ENCODE results near the gene INPP5A.
"Not testable (repeated sequence)": the region's sequence is repeated elsewhere in the genome, so short reads cannot be mapped to it uniquely, and the experiment has no call there.

Gene INPP5A

DNA sequence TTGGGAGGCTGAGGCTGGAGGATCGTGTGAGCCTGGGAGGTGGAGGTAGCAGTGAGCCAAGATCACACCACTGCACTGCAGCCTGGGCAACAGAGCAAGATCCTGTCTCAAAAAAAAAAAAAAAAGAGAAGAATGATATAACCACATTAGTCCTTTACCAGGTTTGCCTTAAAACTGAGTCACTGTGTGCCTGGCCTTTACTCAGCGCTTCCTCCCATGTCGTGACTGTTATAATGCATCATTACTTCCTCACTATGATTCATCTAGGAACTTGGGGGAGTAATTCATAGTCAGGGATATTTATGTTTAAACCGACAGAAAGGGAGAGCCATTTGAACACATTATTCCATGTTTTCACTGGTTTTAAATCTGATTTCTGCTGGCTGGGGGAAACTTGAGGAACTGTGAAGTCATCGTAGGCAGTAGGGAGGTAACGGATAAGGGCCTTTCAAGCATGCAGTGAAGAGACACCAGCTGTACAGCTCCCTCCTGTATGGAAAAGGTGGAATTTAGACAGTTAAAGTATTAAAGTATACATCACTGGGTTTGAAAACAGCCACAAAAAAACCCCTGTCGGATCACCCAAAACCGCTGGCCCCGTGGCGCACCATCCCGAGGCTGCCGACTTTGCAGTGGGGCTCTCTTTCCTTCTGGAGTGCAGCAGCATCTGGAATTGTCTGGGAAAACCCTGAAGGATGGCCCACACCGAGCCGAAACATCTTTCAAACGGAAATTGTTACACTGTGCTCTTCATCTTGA is 128.5 kb downstream of the INPP5A start:
- DNase-seq, result peak; percentile 22

DNA sequence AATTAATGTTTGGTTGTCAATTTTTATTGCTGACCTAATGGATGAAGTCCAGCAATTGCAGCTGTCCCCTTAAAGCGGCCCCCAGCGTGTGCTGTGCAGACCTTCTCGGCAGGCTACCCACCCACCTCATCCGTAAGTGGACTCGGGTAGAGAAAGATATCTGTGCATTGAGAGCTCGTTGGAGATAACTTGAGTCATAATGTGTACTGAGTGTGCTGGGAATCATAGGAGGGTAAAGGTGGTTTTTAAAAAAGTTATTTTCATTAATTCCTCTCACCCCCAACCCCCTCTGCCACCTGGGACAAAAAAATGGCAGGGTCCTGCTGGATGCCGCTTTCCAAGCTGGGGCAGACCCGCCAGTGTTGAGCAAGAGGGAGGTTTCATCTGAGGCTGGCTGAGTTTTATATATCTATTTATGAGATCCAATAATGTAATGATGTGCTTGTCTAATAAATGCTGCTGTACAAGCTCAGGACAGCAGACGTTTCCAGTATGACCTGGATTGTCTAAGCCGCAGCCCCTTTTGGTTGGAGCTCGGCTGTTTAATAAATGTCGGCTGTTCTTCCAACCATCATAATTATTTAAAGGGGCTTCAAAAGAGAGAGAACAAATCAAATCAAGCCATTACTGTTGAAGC is 129.2 kb downstream of the INPP5A start:
- no peak for DNase-seq

DNA sequence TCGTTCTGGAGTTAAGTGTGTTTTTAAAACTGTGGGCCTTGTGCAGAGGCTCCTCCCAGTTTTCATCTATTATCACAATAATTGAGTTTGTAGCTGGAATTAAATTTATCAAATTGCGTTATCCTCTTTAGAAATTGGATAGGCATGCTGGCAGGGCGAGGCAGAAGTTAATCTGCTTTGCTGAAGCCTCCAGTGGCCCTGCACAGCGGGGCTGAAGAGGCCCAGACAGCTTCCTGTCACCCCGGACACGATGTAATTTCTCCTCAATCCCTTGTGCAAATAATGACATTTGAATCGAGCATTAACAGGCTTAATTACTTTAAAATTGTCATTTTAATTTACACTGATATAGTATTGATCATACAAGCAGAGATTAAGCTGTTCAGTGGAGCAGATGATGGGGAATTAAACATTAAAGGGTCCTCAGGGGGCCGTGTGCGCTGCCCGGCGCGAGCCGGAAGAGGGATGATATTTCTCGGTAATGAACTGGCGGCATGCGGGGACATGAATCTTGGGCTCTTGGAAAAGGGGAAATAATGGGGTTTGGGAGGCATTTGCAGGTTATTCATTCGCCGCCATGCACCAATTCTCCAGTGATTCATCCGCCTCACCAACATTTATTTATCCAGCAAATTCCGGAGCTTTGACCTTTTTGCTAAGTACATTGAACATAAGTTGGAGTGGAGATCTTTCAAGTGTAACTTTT is 129.9 kb downstream of the INPP5A start:
- DNase-seq, result no peak

DNA sequence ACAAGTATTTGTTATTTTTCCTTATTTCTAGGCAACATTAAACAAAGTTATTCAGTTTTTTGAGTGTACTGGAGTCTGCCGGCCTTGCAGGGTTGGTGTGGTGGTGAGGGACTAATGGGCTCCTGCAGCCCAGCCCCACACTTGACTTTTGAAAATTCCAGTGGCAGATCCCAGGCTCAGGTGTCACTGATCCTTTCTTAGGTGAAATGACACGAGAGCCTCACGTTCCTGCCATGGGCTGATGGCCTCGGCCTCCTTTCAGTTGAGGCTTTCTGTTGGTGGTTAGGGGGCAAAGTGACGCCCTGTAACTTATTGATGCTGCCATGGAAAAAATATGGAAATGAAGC is 130.4 kb downstream of the INPP5A start:
- no peak for DNase-seq

DNA sequence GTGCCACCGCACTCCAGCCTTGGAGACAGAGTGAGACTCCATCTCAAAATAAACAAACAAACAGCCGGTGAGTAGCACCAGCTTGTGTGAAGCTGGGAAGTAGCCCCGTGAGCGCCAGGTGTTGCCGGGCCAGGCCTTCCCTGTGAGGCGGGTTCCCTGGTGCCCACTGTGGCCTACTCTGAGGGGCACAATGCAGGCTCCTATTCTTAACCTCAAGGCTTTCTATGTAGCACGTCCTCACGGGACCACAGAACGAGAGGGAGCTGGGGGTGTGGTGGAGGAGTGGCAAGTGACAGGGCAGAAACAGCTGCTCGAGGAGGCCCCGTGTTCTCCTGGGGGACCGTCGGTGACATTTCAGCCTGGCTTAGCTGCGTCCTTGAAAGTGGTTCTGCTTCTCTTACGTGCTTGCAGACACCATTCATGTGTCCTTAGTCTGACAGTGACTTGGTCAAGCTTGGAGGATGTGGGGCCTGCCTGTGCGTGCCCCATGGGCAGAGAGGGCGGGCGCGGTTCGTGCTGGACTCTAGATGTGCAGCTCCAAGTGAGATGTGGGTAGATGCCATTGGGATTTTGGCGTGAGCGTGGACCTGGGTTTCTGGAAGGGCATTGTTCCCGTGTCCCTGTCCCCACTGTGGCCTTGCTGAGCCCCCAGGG is 131.7 kb downstream of the INPP5A start:
- no peak for DNase-seq

DNA sequence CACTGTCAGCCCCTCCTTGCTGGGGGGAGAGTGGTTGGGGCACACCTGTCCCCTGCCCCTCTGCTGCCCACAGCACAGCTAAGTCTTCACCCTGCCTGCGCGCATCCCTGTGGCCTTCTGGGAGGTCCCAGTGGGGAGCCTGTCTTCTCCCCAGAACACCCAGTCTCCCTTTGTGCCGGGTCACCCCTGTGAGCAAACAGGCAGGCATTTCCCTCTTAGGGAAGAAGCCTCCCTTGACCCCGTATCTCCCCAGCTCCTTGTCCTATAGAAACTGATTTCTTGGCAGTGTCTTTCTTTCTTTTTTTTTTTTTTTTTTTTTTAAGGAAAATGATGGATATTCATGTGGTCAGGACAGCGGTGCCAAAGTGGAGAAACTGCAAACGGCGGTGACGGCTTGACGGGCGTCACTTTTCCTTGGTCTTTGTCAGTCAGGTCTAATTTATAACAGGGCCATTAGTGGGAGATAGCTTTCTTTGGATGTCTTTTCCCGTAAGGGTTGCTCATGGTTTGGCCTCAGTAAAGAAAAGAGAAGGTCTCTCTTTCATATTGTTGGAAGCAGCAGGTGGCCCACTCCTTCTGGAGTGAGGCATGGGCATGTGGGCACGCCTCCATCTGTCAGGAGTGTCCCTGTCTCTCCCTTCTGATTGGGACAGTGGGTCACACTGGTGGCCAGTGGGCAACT is 133.1 kb downstream of the INPP5A start:
- DNase-seq, result no peak

DNA sequence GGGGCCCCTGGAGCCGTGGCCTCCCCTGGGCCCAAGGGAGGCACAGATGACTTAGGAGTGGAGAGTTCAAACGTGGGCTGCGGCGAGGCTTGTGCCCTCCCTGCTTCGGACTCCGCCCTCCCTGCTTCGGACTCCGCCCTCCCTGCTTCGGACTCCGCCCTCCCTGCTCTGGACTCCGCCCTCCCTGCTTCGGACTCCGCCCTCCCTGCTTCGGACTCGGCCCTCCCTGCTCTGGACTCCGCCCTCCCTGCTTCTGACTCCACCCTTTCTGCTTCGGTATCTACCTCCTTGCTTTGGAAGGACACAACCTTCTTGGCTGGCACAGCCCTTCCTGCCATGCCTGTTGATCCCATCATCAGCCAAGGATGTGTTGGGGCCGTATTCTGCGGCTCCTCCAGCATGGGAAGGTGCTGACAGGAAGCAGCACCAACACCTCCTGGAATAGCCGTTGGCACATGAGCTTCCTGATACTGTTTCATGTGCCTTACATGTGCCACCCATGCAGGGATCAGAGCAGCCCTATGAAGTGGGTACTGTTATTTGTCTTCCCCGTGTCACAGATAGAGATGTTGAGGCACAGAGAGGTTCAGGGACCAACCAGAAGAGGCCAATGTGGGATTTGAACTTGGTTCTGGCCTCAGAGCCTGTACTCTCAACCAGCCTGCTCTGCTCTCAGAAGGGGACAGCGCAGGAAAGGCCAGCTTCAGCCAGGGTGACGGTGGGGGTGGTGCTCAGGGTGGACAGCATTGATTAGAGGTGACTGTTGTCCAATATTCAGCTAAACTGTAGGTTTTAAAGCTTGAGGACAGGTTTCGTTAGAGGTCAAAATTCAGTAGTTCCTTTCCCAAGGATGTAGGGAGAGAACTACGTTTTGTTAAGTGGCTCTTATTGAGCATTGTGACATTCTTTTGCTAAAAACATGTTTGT is 133.9 kb downstream of the INPP5A start:
- DNase-seq, result no peak

DNA sequence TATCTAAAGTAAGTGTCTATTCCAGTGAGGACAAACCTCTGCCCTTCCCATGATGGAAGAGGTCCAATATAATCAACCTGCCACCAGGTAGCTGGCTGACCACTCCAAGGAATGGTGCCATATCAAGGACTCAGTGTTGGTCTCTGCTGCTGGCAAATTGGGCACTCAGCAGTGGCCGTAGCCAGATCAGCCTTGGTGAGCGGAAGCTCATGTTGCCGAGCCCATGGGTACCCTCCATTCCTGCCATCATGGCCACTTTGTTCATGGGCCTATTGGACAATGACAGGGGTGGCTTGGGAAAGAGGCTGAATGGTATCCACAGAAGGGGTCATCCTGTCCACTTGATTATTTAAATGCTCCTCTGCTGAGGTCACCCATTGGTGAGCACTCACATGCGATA is 136.2 kb downstream of the INPP5A start:
- not testable (repeated sequence) for DNase-seq

DNA sequence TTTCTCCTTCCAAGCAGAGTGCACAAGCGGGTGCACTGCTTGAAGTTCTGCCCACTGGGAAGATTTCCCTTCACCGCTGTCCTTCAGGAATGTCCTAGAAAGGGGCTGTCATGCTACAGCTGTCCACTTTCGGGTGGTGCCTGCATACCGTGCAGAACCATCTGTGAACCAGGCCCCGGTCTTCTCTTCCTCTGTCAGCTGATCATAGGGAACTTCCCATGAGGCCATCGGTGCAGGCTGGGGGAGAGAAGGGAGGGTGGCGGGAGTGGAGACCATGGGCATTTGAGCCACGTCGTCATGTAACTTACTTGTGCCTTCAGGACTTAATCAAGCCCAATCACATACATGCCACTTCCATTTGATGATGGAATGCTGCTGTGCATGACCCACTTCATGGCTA is 136.7 kb downstream of the INPP5A start:
- no peak for DNase-seq

DNA sequence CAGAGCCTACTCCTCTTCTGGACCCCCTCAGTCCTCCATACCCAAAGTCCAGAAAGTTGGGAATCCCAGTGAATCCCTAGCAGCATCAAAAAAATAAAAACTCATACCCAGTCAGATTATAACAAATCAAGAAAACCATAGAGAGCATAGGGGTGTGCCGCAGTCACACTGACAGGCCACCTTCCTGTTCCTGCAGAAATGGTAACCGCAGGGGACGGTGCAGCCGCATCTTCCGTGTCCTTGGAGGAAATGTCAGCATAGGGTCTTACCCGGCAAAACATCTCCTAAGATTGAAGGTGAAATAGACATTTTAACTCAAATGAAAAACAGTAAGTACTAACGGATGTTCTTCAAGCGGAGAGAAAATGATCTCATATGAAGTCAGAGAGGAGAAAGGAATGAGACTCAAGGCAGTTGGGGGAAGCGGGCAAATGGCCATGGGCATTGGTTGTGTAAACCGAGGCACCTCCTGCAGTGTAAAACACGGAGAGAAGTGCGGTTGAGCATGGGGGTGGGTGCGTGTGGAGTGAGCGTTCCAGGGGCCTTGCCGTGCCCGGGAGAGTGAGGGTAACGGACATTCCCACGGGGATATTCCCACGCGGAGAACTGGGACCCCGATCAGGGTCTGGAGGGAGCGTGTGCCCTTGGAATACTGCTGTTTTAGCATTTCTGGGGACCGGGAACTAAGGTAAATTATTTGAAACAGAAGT is 137.6 kb downstream of the INPP5A start:
- DNase-seq, result no peak

DNA sequence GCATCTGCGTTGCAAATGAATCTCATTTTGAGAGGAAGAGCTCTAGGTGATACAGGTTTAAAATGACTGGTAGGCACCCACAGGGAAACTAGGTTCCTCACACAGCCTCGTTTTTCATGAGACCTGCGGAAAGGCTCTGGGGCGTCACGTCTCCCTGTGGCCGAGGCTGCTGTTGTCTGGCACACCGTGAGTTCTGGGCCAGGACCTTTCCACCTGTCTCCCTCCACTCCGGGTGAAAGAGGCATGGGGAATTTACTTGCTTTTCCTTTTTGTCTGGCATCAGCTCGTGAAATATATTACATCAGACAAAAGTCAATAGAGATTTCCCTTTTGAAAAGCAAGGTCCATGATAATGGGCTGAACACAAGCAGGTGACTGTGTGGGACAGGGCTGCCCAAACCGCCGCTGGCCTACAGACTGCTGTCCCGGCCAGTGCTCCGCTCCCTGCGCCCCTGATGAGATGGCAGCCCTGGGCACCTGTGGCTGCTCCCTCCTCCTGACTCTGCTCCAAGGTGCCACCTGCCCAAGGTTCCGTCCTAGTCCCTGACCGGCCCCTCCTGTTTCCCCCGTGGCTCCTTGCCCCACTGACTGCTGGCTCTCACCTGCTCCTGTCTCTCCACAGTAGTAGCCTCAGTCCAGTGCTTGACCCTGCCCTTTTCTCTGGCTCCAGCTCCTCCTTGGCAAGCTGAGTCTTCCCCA is 138.8 kb downstream of the INPP5A start:
- DNase-seq, result no peak

DNA sequence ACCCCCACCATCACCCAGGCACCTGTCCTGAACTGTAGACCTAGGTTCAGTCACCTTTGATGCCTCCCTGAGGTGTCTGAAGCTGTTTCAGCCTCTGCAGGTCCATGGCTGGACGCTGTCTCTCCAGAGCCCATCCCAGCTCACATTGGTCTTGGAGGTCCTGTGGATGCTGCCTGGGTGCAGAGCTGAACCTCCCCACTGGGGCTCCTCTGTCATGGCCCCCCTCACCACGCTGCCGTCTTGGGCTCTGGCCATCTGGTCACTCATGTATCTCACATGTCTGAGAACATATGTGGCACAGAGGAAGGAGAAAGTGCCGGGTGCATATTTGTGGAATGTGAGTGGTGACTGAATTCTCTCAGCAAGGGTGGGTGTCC is 139.5 kb downstream of the INPP5A start:
- DNase-seq, result no peak

DNA sequence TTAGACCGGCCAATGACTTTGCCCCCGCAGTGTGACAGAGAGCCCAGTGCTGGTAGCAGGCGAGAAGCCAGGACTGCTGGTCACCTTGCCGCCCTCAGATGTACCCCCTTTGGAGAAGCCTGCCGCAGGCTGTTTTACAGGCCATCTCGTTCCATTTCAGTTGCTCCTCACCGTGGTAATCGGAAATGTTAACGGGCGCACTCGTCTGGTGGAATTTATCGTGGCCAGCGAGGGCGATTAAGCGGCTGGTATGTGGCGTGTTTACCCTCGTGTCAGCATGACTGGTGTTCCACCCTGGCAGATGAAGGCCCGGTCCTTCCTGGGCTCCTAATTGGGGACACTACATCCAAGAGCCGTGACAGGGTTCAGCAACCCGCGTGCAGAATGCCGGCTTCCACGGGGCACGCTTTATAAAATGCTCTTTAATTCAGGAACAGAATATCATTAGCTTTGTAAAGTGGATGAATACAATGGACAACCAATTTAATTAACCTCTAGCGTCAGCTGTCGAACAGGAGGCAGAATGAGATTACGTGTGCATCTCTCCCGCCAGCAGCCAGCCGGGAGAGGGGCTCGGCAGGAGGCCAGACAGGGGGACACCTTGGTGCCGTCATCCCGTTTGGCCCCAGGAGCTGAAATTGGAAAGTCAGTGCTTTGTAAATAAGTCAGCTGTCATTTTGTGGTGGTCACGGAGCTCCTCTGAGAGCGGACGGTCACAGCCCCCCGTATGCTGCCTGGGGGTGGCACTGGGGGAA is 140.1 kb downstream of the INPP5A start:
- DNase-seq, result no peak

DNA sequence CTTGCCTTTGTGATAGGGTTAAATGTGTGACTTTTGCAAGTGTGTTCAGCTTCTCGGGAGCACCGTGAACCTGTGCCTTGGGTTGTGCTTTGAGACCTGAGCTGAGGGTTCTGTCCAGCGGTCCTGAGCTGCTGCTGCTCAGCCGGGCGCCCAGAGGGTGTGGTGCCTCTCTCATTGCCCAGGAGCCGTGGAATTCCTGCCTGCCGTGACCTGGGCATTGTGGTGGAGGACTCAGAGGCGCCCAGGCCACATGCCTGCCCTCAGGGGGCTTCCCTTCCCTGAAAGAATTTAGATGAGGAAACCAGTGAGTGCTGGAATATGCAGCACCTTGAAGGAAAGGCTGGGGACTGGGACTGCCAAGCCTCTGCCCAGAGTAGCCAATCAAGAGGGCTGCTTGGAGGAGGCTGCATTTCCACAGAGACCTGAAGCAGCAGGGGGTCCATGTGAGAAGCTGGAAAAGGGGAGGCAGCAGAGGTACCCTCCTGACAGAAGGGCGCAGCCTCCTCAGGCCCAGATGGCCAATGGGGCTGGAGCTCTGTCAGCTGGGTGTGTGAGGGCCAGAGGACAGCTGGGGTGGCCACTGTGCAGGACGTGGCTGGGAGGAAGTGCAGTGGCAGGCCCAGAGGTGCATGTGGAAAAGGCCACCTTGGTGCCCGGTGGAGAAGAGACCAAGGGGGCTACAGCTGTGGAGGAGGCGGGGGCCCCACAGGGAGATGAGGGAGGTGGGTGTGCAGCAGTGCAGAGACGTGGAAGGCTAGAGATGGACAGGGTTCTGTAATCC is 141.0 kb downstream of the INPP5A start:
- DNase-seq, result no peak

DNA sequence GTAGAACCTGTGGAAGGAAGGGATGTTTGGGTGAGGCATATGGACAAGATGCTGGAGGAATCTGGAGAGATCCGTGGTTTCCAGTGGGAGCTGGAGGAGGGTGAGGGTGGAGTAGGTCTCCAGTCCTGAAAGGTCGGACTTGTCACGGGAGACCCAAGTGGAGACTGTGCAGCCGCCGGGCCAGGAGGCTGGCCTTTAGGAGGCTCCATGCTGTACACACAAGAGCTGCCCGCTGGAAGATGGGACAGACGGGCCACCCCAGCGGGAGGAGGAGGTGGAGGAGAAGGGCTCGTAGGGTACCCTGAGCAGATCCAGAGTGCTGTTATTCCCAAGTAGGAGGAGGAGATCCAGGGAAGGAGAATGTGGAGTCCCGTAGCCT is 141.6 kb downstream of the INPP5A start:
- DNase-seq, result no peak

DNA sequence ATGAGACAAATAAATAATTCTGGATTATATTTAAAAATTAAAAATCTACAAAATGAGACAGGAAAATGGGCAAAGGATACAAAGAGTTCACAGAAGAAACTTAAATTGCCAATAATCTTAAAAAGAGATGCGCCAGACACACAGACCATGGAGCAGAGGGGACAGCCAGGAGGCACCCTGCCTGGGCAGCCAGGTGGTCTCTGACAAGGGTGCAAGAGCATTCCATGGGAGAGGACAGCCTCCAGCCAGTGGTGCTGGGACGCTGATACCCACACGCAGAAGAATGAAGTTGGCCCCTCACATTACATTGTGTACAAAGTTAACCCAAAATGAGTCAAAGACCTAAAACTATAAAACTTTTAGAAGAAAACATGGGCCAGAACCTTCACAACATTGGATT is 142.1 kb downstream of the INPP5A start:
- DNase-seq, result no peak

DNA sequence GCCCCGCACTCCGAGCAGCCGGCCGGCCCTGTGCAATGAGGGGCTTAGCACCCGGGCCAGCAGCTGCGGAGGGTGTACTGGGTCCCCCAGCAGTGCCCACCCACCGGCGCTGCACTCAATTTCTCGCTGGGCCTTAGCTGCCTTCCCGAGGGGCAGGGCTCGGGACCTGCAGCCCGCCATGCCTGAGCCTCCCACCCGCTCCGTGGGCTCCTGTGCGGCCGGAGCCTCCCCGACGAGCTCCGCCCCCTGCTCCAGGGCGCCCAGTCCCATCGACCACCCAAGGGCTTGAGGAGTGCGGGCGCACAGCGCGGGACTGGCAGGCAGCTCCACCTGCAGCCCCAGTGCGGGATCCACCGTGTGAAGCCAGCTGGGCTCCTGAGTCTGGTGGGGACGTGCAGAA is 143.2 kb downstream of the INPP5A start:
- not testable (repeated sequence) for DNase-seq

DNA sequence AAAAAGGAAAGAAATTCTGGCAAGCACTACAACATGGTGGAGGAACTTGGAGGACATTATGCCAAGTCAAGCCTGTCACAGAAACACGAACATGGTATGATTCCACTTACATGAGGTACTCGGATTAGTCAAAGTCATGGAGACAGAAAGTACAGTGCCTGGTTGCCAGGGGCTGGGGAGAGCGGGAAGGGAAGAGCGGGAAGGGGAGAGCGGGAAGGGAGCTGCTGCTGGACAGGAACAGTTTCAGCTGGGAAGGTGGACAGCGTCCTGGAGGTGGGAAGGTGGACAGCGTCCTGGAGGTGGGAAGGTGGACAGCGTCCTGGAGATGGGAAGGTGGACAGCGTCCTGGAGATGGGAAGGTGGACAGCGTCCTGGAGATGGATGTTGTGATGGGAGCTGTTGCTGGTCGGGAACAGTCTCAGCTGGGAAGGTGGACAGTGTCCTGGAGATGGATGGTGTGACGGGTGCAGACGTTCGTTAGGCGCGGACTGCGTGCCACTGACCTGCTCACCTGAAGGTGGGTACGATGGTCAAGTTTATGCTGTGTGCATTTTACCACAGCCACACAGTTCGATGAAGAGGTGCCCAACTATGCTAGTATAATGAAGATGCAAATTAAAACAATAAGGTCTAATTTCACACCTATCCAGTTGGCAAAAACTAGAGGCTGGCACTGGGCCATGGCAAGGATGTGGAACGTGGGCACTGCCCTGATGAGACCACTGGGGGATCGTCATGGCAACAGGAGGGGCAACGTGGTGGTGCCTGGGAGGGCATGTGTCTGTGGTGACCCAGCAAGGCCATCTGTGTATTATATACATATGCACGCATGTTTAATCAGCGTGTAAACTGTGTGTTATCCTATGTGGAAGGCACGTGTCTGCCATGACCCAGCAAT is 144.5 kb downstream of the INPP5A start:
- no peak for DNase-seq
